Airway epithelial cell (primary cell): ENCODE results near the gene UBN1. TPM values are rescaled to one million over a fixed set of nuclear protein-coding genes. Genes with fewer than 3 reads are reported as not detected.

Experiments used
- total RNA-seq: library from RNA; depleted of rRNA; stranded (reverse); fragments of >200 nt; gene quantifications from 2 replicates; pipeline ENCODE4 v1.2.3, GENCODE V29; 2015

The UBN1 gene, protein sequence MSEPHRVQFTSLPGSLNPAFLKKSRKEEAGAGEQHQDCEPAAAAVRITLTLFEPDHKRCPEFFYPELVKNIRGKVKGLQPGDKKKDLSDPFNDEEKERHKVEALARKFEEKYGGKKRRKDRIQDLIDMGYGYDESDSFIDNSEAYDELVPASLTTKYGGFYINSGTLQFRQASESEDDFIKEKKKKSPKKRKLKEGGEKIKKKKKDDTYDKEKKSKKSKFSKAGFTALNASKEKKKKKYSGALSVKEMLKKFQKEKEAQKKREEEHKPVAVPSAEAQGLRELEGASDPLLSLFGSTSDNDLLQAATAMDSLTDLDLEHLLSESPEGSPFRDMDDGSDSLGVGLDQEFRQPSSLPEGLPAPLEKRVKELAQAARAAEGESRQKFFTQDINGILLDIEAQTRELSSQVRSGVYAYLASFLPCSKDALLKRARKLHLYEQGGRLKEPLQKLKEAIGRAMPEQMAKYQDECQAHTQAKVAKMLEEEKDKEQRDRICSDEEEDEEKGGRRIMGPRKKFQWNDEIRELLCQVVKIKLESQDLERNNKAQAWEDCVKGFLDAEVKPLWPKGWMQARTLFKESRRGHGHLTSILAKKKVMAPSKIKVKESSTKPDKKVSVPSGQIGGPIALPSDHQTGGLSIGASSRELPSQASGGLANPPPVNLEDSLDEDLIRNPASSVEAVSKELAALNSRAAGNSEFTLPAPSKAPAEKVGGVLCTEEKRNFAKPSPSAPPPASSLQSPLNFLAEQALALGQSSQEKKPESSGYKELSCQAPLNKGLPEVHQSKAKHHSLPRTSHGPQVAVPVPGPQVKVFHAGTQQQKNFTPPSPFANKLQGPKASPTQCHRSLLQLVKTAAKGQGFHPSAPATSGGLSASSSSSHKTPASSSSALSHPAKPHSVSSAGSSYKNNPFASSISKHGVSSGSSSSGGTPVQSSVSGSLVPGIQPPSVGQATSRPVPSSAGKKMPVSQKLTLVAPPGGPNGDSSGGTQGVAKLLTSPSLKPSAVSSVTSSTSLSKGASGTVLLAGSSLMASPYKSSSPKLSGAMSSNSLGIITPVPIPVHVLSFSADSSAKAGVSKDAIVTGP (N-terminal part only)
- 28.9 and 31.5 TPM in 2 replicates for total RNA-seq

GRCh38 chr16:4846901-4847773 lies at the start of gene UBN1, which contains the start of gene GLYR1:
Gene UBN1, plus strand, starts transcription at chr16:4847481. Its CDS starts 5,437 bp downstream, at chr16:4852918.
Gene GLYR1, minus strand, starts transcription at chr16:4847288. Its CDS starts 23 bp downstream, at chr16:4847265.

DNA sequence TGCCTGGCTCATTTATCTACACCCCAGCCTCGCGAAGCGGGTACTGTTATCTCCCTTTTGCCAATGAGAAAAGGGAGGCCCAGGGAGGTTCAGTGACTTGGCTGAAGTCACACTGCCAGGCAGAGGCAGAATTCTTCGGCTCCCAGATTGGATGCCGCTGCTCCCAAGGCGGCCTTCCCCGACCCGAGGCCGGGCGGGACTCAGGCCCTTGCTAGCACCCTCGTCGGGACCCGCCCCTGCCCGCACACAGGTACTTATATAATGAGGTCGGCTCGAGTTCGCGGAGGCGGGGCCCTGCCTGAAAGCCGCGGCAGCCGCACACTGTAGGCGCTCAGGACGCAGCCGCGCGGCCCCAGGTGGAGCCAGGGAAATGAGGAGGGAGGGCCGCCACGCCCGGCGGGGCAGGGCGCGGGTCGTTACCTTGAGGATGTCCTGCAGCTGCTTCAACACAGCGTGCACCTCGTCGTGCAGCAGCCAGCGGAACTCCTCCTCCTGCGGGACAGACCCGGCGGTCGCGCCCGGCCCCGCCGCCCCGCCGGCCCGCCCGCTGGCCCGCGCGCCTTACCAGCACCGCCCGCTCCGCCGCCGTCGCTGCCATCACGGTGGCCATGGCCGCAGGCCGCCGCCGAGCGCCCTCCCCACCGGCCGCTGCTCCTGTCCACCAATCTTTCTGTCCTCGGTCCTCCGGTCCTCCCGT lies 45.2 kb upstream of the UBN1 start, which contains the start of gene ROGDI:
Gene ROGDI (minus strand): TSS at position 672 of the 697 bp plus-strand sequence. CDS start 62 bp downstream, at position 610.

Other genes starting within 250 kb of the UBN1 start
- 8.1 and 13.3 TPM in 2 replicates for gene UBALD1, start 232.6 kb upstream of the UBN1 start, total RNA-seq
- 17.9 and 23.7 TPM in 2 replicates for gene MGRN1, start 222.7 kb upstream of the UBN1 start, total RNA-seq
- gene NUDT16L1, start 153.9 kb upstream of the UBN1 start, total RNA-seq = 43.3 and 63.4 TPM in 2 replicates
- gene ANKS3, start 113.2 kb upstream of the UBN1 start, total RNA-seq = 10.2 and 12.6 TPM in 2 replicates
- gene DNAAF8, start 112.9 kb upstream of the UBN1 start, total RNA-seq = not detected in 2 replicates
- gene ZNF500, start 80.3 kb upstream of the UBN1 start, total RNA-seq = 7.1 and 7.7 TPM in 2 replicates
- not detected in 2 replicates for gene SEPTIN12, start 59.1 kb upstream of the UBN1 start, total RNA-seq
- gene SMIM22, start 52.1 kb upstream of the UBN1 start, total RNA-seq = 1.0 and 5.2 TPM in 2 replicates
- 21.7 and 29.4 TPM in 2 replicates for gene ROGDI, start 44.8 kb upstream of the UBN1 start, total RNA-seq
- 31.1 and 33.6 TPM in 2 replicates for gene GLYR1, start 193 bp upstream of the UBN1 start, total RNA-seq
- gene PPL, start 89.7 kb downstream of the UBN1 start, total RNA-seq = 222 and 252 TPM in 2 replicates
- gene SEC14L5, start 110.8 kb downstream of the UBN1 start, total RNA-seq = 0.07 and 0.09 TPM in 2 replicates
- gene NAGPA, start 186.5 kb downstream of the UBN1 start, total RNA-seq = 19.6 and 27.5 TPM in 2 replicates
- gene C16orf89, start 218.5 kb downstream of the UBN1 start, total RNA-seq = not detected in 2 replicates
- 18.7 and 22.5 TPM in 2 replicates for gene ALG1, start 224.4 kb downstream of the UBN1 start, total RNA-seq